ENCODE results near the gene ANKRD34A.
A peak's percentile ranks its signal among the peaks of the same experiment; 100 is the strongest.

ANKRD34A gene

GRCh38 chr1:145994391-145995120 lies 30.2 kb upstream of the ANKRD34A start:
- peak overlapping the region; percentile 64; the same call in 1 of the 2 replicates for H3K4me3 ChIP-seq (ENCODE audit: low read depth, low read length)
- DNase-seq (ENCODE audit: low read depth), result no peak
- no peak for TF ChIP-seq CTCF (IDR thresholded peaks at IDR 0.05; ENCODE audit: insufficient read depth, low read depth, low read length, missing control alignments)

- TF ChIP-seq CTCF (IDR thresholded peaks at IDR 0.05; ENCODE audit: insufficient read depth, low read depth, low read length, missing control alignments), result no peak
- H3K4me3 ChIP-seq (ENCODE audit: low read depth, low read length), result no peak overlapping the region
- DNase-seq (ENCODE audit: low read depth), result no peak
These were observed 29.4 kb upstream of the ANKRD34A start for GRCh38 chr1:145993618-145994390.

DNA sequence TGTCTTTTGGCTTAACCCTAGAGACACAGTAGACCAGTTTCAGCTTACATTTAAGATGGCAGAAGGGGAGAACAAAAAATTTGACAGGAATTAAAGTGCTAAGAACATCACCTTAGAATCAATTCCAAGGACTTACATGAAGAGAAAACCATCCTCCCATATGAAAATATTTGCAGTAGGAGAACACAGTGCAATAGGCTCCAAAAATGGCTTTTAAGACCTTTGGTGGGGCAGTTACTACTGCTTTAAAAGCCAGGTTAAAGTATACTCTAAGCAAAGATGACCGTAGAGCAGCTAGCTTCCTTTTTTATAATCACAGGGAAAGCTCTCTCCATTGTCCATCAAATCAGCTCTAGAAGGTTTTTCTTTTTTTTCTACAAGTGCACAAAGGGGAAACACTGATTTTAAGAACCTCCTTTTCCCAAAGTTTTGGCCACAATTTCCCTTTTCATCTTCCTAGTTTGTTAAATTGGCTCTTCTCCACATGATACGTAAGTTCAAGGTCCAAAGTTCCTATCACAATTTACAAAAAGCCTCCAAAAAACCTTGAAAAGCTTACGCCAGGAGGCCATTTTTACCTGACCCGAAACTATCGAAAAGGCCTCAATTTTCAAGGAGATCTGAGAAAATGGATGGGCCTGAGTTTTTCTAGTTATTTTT lies 28.7 kb upstream of the ANKRD34A start:
- DNase-seq (ENCODE audit: low read depth), result no peak
- no peak for TF ChIP-seq CTCF (IDR thresholded peaks at IDR 0.05; ENCODE audit: insufficient read depth, low read depth, low read length, missing control alignments)
- no peak overlapping the region for H3K4me3 ChIP-seq (ENCODE audit: low read depth, low read length)

DNA sequence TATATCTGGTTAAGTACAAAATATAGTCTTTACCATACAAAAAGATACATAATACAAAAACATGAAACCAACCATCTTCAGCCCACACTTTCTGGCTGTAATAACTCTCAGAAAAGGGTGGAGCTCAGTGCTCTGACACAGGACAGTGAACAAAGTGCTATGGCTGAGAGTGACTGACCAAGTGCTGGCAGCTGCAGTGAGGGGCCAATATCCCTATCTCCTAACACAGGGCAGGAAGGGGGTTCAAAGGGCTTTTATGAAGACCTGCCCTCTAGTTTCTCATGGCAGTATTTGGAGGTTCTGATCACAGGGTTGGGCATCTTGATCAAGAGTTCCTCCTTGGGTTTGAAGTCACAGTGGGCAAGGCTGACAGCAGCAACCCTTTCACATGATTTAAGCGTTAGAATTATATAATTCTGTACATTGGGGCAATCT lies 28.1 kb upstream of the ANKRD34A start:
- no peak for TF ChIP-seq CTCF (IDR thresholded peaks at IDR 0.05; ENCODE audit: insufficient read depth, low read depth, low read length, missing control alignments)
- no peak for DNase-seq (ENCODE audit: low read depth)
- H3K4me3 ChIP-seq (ENCODE audit: low read depth, low read length), result no peak overlapping the region

DNA sequence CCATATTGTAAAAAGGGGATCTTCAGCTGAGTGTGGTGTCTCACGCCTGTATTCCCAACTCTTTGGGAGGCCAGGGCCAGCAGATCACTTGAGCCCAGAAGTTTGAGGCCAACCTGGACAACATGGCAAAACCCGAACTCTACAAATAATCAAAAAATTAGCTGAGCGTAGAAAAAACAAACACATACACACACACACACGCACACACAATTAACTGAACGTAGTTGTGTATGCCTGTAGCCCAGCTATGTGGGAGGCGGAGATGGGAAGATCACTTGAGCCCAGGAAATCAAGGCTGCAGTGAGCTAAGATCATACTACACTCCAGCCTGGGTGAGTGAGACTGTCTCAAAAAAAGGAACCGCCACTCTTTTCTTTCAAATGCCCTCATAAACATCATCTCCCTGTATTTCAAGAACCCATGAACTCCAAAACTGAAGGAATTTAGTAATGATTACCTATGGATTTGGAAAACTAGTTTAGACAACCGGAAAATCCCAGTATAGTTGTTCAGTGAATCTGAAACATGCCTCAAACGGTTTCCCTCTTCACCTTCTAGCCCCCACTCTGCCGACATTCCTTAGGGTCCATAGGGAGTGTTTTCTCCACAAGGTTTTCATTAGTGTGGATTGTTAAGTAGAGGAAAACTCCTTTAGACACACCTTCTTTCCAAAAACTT lies 27.5 kb upstream of the ANKRD34A start:
- DNase-seq (ENCODE audit: low read depth), result no peak
- no peak overlapping the region for H3K4me3 ChIP-seq (ENCODE audit: low read depth, low read length)
- no peak for TF ChIP-seq CTCF (IDR thresholded peaks at IDR 0.05; ENCODE audit: insufficient read depth, low read depth, low read length, missing control alignments)

- H3K4me3 ChIP-seq (ENCODE audit: low read depth, low read length), result no peak overlapping the region
- no peak for TF ChIP-seq CTCF (IDR thresholded peaks at IDR 0.05; ENCODE audit: insufficient read depth, low read depth, low read length, missing control alignments)
- no peak for DNase-seq (ENCODE audit: low read depth)
These were observed 26.0 kb upstream of the ANKRD34A start for GRCh38 chr1:145990249-145990855.

Measured in GM12865 (cell line).